ENCODE measurements around the gene DCLK2.

DNA sequence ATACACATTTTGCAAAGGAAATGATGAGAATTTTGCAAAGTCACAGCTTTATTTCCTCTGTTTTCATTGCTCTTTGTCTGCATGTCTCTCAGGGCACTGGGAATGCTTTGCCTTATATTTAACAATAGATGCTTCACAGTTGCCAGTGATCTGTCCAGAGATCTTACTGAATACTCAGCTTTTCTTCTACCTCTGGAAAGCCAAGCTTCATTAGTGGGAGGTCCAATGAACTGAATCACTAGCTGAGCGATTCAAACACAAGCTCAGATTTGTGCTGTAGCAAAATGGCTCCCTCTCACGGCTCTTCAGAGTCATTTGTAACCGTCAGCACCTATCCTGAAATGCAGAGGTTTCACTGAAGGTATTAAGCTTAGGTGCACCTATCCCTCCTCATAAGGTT, 138.9 kb downstream of the DCLK2 start:
- TF ChIP-seq, protein P1, sequence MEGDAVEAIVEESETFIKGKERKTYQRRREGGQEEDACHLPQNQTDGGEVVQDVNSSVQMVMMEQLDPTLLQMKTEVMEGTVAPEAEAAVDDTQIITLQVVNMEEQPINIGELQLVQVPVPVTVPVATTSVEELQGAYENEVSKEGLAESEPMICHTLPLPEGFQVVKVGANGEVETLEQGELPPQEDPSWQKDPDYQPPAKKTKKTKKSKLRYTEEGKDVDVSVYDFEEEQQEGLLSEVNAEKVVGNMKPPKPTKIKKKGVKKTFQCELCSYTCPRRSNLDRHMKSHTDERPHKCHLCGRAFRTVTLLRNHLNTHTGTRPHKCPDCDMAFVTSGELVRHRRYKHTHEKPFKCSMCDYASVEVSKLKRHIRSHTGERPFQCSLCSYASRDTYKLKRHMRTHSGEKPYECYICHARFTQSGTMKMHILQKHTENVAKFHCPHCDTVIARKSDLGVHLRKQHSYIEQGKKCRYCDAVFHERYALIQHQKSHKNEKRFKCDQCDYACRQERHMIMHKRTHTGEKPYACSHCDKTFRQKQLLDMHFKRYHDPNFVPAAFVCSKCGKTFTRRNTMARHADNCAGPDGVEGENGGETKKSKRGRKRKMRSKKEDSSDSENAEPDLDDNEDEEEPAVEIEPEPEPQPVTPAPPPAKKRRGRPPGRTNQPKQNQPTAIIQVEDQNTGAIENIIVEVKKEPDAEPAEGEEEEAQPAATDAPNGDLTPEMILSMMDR (IDR thresholded peaks at IDR 0.05; ENCODE audit: low read depth, low read length), result no peak
- TF ChIP-seq, protein P2, sequence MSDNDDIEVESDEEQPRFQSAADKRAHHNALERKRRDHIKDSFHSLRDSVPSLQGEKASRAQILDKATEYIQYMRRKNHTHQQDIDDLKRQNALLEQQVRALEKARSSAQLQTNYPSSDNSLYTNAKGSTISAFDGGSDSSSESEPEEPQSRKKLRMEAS (IDR thresholded peaks at IDR 0.05; ENCODE audit: low read depth, low read length), result no peak
- TF ChIP-seq POLR2A (IDR thresholded peaks at IDR 0.05; ENCODE audit: extremely low read depth, insufficient read length) (no peak), MYC (IDR thresholded peaks at IDR 0.05; ENCODE audit: low read depth, low read length) (no peak)
